H9 (cell line): ENCODE measurements around the gene NKIRAS1. TPM values are rescaled to one million over a fixed set of nuclear protein-coding genes. Genes with fewer than 3 reads are reported as not detected.

Experiments used
- DNase-seq: peaks from one replicate; pipeline ENCODE4 v3.0.0-alpha.2; 2017
- H2AFZ ChIP-seq: one replicate; pipeline ENCODE4 v1.6.1; 2013; ENCODE audit warnings: mild to moderate bottlenecking, low read length, control low read depth, moderate library complexity
- H2AK5ac ChIP-seq: 2 replicates; pipeline ENCODE4 v1.6.1; 2013; ENCODE audit warnings: low read length, control low read depth, mixed read lengths; ENCODE audit not compliant: insufficient read length
- H2BK120ac ChIP-seq: one replicate; pipeline ENCODE4 v1.6.1; 2013; ENCODE audit warnings: low read depth, mild to moderate bottlenecking, low read length, control low read depth, inconsistent platforms; ENCODE audit not compliant: poor library complexity, severe bottlenecking
- H2BK12ac ChIP-seq: 2 replicates; pipeline ENCODE4 v1.6.1; 2013; ENCODE audit warnings: low read length, control low read depth, mixed read lengths, low read depth; ENCODE audit not compliant: insufficient read length
- H2BK15ac ChIP-seq: 2 replicates; pipeline ENCODE4 v1.6.1; 2013; ENCODE audit warnings: low read depth, low read length, control low read depth
- H2BK20ac ChIP-seq: one replicate; pipeline ENCODE4 v1.6.1; 2013; ENCODE audit warnings: low read depth, mild to moderate bottlenecking, low read length, control low read depth, inconsistent platforms; ENCODE audit not compliant: poor library complexity, severe bottlenecking
- H2BK5ac ChIP-seq: 2 replicates; pipeline ENCODE4 v1.6.1; 2013; ENCODE audit warnings: low read length, control low read depth, mixed read lengths; ENCODE audit not compliant: insufficient read length
- H3K14ac ChIP-seq: 2 replicates; pipeline ENCODE4 v1.6.1; 2013; ENCODE audit warnings: low read length, control low read depth; ENCODE audit not compliant: insufficient read depth
- H3K18ac ChIP-seq: 2 replicates; pipeline ENCODE4 v1.6.1; 2013; ENCODE audit warnings: low read depth, mild to moderate bottlenecking, mixed read lengths, low read length, control low read depth; ENCODE audit not compliant: insufficient read length
- H3K23ac ChIP-seq: 2 replicates; pipeline ENCODE4 v1.6.1; 2013; ENCODE audit warnings: low read length, control low read depth, mixed read lengths, low read depth; ENCODE audit not compliant: insufficient read length
- H3K23me2 ChIP-seq: 2 replicates; pipeline ENCODE4 v1.6.1; 2013; ENCODE audit warnings: low read depth, mild to moderate bottlenecking, mixed read lengths, low read length, control low read depth; ENCODE audit not compliant: insufficient read length, poor library complexity, severe bottlenecking
- H3K27ac ChIP-seq: 2 replicates; pipeline ENCODE4 v1.5.1; 2013; ENCODE audit warnings: low read length, control low read depth, mixed read lengths, low read depth; ENCODE audit not compliant: insufficient read length
- H3K27me3 ChIP-seq: 2 replicates; pipeline ENCODE4 v1.6.1; 2013; ENCODE audit warnings: low read length, control low read depth, inconsistent platforms; ENCODE audit not compliant: insufficient read depth
- H3K4ac ChIP-seq: 2 replicates; pipeline ENCODE4 v1.6.1; 2013; ENCODE audit warnings: low read depth, mild to moderate bottlenecking, control low read depth, inconsistent platforms, low read length, moderate library complexity
- H3K4me1 ChIP-seq: 2 replicates; pipeline ENCODE4 v1.6.1; 2013; ENCODE audit warnings: low read length, control low read depth, inconsistent platforms; ENCODE audit not compliant: insufficient read depth
- H3K4me2 ChIP-seq: 2 replicates; pipeline ENCODE4 v1.6.1; 2013; ENCODE audit warnings: low read length, control low read depth, mixed read lengths; ENCODE audit not compliant: insufficient read length, insufficient read depth
- H3K56ac ChIP-seq: 2 replicates; pipeline ENCODE4 v1.6.1; 2013; ENCODE audit warnings: low read depth, mild to moderate bottlenecking, mixed read lengths, low read length, control low read depth; ENCODE audit not compliant: insufficient read length
- H3K79me1 ChIP-seq: 2 replicates; pipeline ENCODE4 v1.6.1; 2013; ENCODE audit warnings: low read depth, mild to moderate bottlenecking, moderate library complexity, low read length, control low read depth, inconsistent platforms; ENCODE audit not compliant: insufficient read depth, poor library complexity, severe bottlenecking
- H3K79me2 ChIP-seq: 2 replicates; pipeline ENCODE4 v1.6.1; 2013; ENCODE audit warnings: low read length, control low read depth, inconsistent platforms; ENCODE audit not compliant: insufficient read depth
- H3K9ac ChIP-seq: 2 replicates; pipeline ENCODE4 v1.6.1; 2013; ENCODE audit warnings: low read length, control low read depth, mixed read lengths; ENCODE audit not compliant: insufficient read length; ENCODE audit errors: extremely low read depth
- H3K9me3 ChIP-seq: one replicate; pipeline ENCODE4 v1.6.1; 2013; ENCODE audit warnings: low read depth, low read length, inconsistent platforms; ENCODE audit not compliant: control insufficient read depth
- H3T11ph ChIP-seq: one replicate; pipeline ENCODE4 v1.6.1; 2013; ENCODE audit warnings: mild to moderate bottlenecking, low read length, control low read depth, inconsistent platforms
- H4K20me1 ChIP-seq: one replicate; pipeline ENCODE4 v1.6.1; 2013; ENCODE audit not compliant: control insufficient read depth, insufficient read length, insufficient read depth
- H4K5ac ChIP-seq: 2 replicates; pipeline ENCODE4 v1.6.1; 2013; ENCODE audit warnings: low read depth, mild to moderate bottlenecking, mixed read lengths, low read length, control low read depth; ENCODE audit not compliant: insufficient read length
- H4K8ac ChIP-seq: replicated peaks from 2 replicates; pipeline ENCODE4 v1.6.1; 2013; ENCODE audit warnings: low read length, control low read depth, mixed read lengths, low read depth; ENCODE audit not compliant: insufficient read length
- H4K91ac ChIP-seq: 2 replicates; pipeline ENCODE4 v1.6.1; 2013; ENCODE audit warnings: low read depth, mild to moderate bottlenecking, moderate library complexity, mixed read lengths, low read length, control low read depth; ENCODE audit not compliant: insufficient read length
- H3K27ac Mint-ChIP-seq, 3 experiments: 2 replicates in 2 of 3; 3 replicates in 1 of 3; pipeline ENCODE4 v1.8.0; 2020 to 2021; ENCODE audit warnings: mixed read lengths in 3 of 3, mild to moderate bottlenecking in 1 of 3, moderate library complexity in 1 of 3
- H3K27me3 Mint-ChIP-seq: 2 replicates; pipeline ENCODE4 v1.8.0; 2021; ENCODE audit warnings: low read depth, mild to moderate bottlenecking, moderate library complexity, mixed read lengths
- H3K36me3 Mint-ChIP-seq, 3 experiments: 2 replicates in 2 of 3; 3 replicates in 1 of 3; pipeline ENCODE4 v1.8.0; 2020 to 2021; ENCODE audit warnings: low read depth in 3 of 3, mixed read lengths in 3 of 3; ENCODE audit not compliant: insufficient read depth in 1 of 3
- H3K4me1 Mint-ChIP-seq, 2 experiments: 2 replicates each; pipeline ENCODE4 v1.8.0; 2020; ENCODE audit warnings: mixed read lengths in 2 of 2
- H3K4me3 Mint-ChIP-seq, 2 experiments: 2 replicates in 1 of 2; 3 replicates in 1 of 2; pipeline ENCODE4 v1.8.0; 2020 to 2021; ENCODE audit warnings: mild to moderate bottlenecking in 2 of 2, mixed read lengths in 2 of 2, moderate library complexity in 1 of 2
- H3K9me3 Mint-ChIP-seq, 2 experiments: 2 replicates in 1 of 2; 3 replicates in 1 of 2; pipeline ENCODE4 v1.8.0; 2020; ENCODE audit warnings: mild to moderate bottlenecking in 2 of 2, mixed read lengths in 2 of 2, moderate library complexity in 1 of 2
- CTCF ChIP-seq: fragments of 200-600 bp; sonication (generic); conservative IDR thresholded peaks from 3 replicates; pipeline ENCODE4 v1.8.0; 2021; ENCODE audit warnings: antibody characterized with exemption, mild to moderate bottlenecking
- WGBS: extraction: QIAGEN DNeasy Blood & Tissue Kit; methylation state at CpG from one replicate; pipeline ENCODE4 v1.1.7; 2013; ENCODE audit warnings: missing lambda C conversion rate, low lambda C conversion rate, mixed read lengths; ENCODE audit not compliant: insufficient read length; ENCODE audit errors: extremely low coverage; 5-methylcytosine and 5-hydroxymethylcytosine counted together
- total RNA-seq: library from RNA; stranded (reverse); gene quantifications from 2 replicates; pipeline ENCODE4 v1.2.1, GENCODE V29; 2021

NKIRAS1 gene
- total RNA-seq, 1 experiment from 2014 or later = 6.1 TPM

GRCh38 chr3:23880703-23881339 lies 36.0 kb downstream of the NKIRAS1 start:
- no peak overlapping the region for H3K14ac ChIP-seq
- H3K23me2 ChIP-seq = no peaks in the 10 kb centered on the region
- H3K23ac ChIP-seq = no peak overlapping the region
- H3K4ac ChIP-seq = no peak overlapping the region
- H2BK120ac ChIP-seq = no peak overlapping the region
- no peak overlapping the region for H4K5ac ChIP-seq
- H3K9ac ChIP-seq = no peak overlapping the region
- H2BK5ac ChIP-seq = no peak overlapping the region
- H4K20me1 ChIP-seq = no peaks in the 10 kb centered on the region
- H3K18ac ChIP-seq = no peak overlapping the region
- H3K27me3 Mint-ChIP-seq = no peaks in the 10 kb centered on the region
- no peaks in the 10 kb centered on the region for H3K9me3 ChIP-seq
- H4K8ac ChIP-seq = no peak overlapping the region
- peaks cover 17 to 28% of the 10 kb centered on the region in 2 experiments for H3K9me3 Mint-ChIP-seq
- H2BK20ac ChIP-seq = no peak overlapping the region
- no peak overlapping the region for H2BK12ac ChIP-seq
- H2AK5ac ChIP-seq = no peak overlapping the region
- no peaks in the 10 kb centered on the region for H3K27me3 ChIP-seq
- no peak overlapping the region for H3T11ph ChIP-seq
- peaks cover 3% of the 10 kb centered on the region; the same call in 1 of the 2 replicates for H3K79me2 ChIP-seq
- WGBS = no CpG with 5 or more reads among the region's 4 CpGs
- no peak for TF ChIP-seq CTCF
- peaks cover 7 to 15% of the 10 kb centered on the region in 2 experiments; a peak in 3 of 4 replicates for H3K4me1 Mint-ChIP-seq
- H3K4me3 Mint-ChIP-seq = no peak overlapping the region
- H3K79me1 ChIP-seq = no peaks in the 10 kb centered on the region
- no peak overlapping the region for H3K27ac ChIP-seq
- no peaks in the 10 kb centered on the region for H3K4me1 ChIP-seq
- DNase-seq = no peak
- no peak overlapping the region for H4K91ac ChIP-seq
- H3K27ac Mint-ChIP-seq = no peak overlapping the region
- no peak overlapping the region for H2BK15ac ChIP-seq
- H3K4me2 ChIP-seq = no peak overlapping the region
- no peak overlapping the region for H2AFZ ChIP-seq
- H3K56ac ChIP-seq = no peak overlapping the region
- peaks cover 41 to 55% (median 49%) of the 10 kb centered on the region in 3 experiments for H3K36me3 Mint-ChIP-seq
